ENCODE data around the gene LBHD1. TPM values are rescaled to one million over a fixed set of nuclear protein-coding genes. Genes with fewer than 3 reads are reported as not detected.
A peak's percentile ranks its signal among the peaks of the same experiment; 100 is the strongest.

Gene LBHD1
- total and polyA plus RNA-seq, 2 of the 13 experiments (the other 11 are each of a cell fraction or from before 2014, with no cell fraction given): 3.2 to 3.7 TPM

- TF ChIP-seq ZNF280D (CRISPR knock-in tag; IDR thresholded peaks at IDR 0.05): peak; percentile 35; the same call in 1 of the 2 replicates
- TF ChIP-seq FOSL1 (CRISPR knock-in tag; IDR thresholded peaks at IDR 0.05; ENCODE audit: borderline replicate concordance): no peak
- TF ChIP-seq ZBTB25 (CRISPR knock-in tag; IDR thresholded peaks at IDR 0.05): no peak; the same call in 1 of the 2 replicates
- TF ChIP-seq AKNA (CRISPR knock-in tag; IDR thresholded peaks at IDR 0.05; ENCODE audit: borderline replicate concordance): no peak
- no peak for TF ChIP-seq SMAD3 (CRISPR knock-in tag; IDR thresholded peaks at IDR 0.05)
- TF ChIP-seq SNAPC4 (CRISPR knock-in tag; IDR thresholded peaks at IDR 0.05): peak; percentile 23; the same call in 1 of the 2 replicates
- TF ChIP-seq MYC (CRISPR knock-in tag; IDR thresholded peaks at IDR 0.05; ENCODE audit: borderline replicate concordance): peak; percentile 45; the same call in 1 of the 2 replicates
- peak; percentile 30; the same call in 1 of the 2 replicates for TF ChIP-seq HCFC1 (IDR thresholded peaks at IDR 0.05; ENCODE audit: low read depth, low read length)
- no peak for TF ChIP-seq PTBP1 (IDR thresholded peaks at IDR 0.05; ENCODE audit: low read depth, low read length, poor library complexity, severe bottlenecking)
- TF ChIP-seq MAZ (IDR thresholded peaks at IDR 0.05; ENCODE audit: borderline replicate concordance, low read depth, low read length): no peak
- no peak; the same call in 1 of the 2 replicates for TF ChIP-seq MAZ (CRISPR knock-in tag; IDR thresholded peaks at IDR 0.05; ENCODE audit: low read depth)
- TF ChIP-seq ATF1 (CRISPR knock-in tag; IDR thresholded peaks at IDR 0.05): peak; percentile 84
Observed at GRCh38 chr11:62645946-62646824, 25.9 kb downstream of the LBHD1 start, which contains the start of gene GANAB (continued).

Measured in HepG2 (cell line).